ENCODE measurements around the gene UBAP2. TPM values are rescaled to one million over a fixed set of nuclear protein-coding genes. Genes with fewer than 3 reads are reported as not detected.

Gene UBAP2
- total RNA-seq, 1 donor from 2014 or later: 33.4 TPM

DNA sequence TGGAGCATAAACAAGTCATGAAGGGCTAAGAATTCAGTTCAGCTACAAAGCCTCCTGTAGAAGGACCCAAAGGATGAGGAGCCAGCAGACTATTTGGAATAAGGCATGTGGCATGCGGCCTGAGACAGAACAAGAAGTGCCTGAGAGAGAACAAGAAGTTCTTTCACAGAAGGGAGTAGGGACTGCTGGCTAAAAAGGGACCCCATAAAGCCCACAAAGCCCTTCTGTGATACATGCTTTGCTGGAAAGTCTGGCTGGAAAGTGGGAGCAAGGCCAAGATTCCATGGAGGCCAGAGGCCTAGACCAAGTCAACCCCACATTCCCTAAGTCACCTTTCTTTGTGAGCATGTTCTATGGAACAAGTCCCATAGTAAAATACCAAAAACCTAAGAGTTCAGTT, 35.9 kb upstream of the UBAP2 start:
- peaks cover 7% of the 10 kb centered on the region for H3K27me3 Mint-ChIP-seq
- no peaks in the 10 kb centered on the region for H3K4me1 Mint-ChIP-seq
- no peaks in the 10 kb centered on the region for H3K36me3 Mint-ChIP-seq (ENCODE audit: low read depth)
- DNase-seq (no peak), ATAC-seq (ENCODE audit: low read depth) (no peak)
- TF ChIP-seq CTCF (IDR thresholded peaks at IDR 0.05): no peak
- no peak overlapping the region for H3K4me3 Mint-ChIP-seq
- intact Hi-C loops (cut with micrococcal nuclease): no loop called here
- ChIA-PET POLR2A (no interaction called here), CTCF (no interaction called here)
- H3K9me3 Mint-ChIP-seq: no peaks in the 10 kb centered on the region
- H3K27ac Mint-ChIP-seq: no peak overlapping the region

DNA sequence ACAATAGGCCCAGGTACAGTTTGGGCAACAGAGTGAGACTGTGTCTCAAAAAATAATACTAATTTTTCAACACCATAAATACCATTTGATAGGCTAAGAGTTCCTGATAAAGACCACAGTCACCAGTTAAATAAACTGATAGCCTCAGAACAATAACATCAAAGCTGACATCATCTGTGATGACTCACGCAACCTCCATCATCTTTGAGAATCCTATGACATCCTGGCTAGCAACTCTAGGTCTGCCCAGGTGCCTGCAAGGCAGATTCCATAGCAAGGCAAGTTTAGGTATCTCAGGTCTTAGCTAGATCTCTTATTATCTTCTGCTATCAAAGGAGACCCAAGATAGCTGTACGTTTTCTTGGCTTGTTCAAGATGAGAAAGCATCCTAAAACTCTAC, 30.5 kb upstream of the UBAP2 start:
- DNase-seq: no peak
- intact Hi-C loops (cut with micrococcal nuclease): no loop called here
- CTCF ChIA-PET: no interaction called here
- Mint-ChIP-seq H3K36me3 (ENCODE audit: low read depth) (no peaks in the 10 kb centered on the region), H3K27ac (no peak overlapping the region), H3K4me1 (peaks cover 2% of the 10 kb centered on the region), H3K27me3 (peaks cover 2% of the 10 kb centered on the region), H3K4me3 (no peak overlapping the region), H3K9me3 (no peaks in the 10 kb centered on the region)
- no peak for ATAC-seq (ENCODE audit: low read depth)
- POLR2A ChIA-PET: no interaction called here
- TF ChIP-seq CTCF (IDR thresholded peaks at IDR 0.05): no peak

GRCh38 chr9:34072868-34073590, 24.3 kb upstream of the UBAP2 start:
- no peak overlapping the region for H3K4me3 Mint-ChIP-seq
- peaks cover 3% of the 10 kb centered on the region for H3K4me1 Mint-ChIP-seq
- H3K27ac Mint-ChIP-seq: no peak overlapping the region
- ChIA-PET POLR2A (interaction anchor here (0.6 kb wide), 1 partner anchor 47 kb away, joined by 4 read pairs; no protein-coding TSS in a partner anchor), CTCF (interaction anchor here (0.8 kb wide), 1 partner anchor 303 kb away, joined by 3 read pairs; no protein-coding TSS in a partner anchor)
- intact Hi-C loops (cut with micrococcal nuclease): no loop called here
- H3K9me3 Mint-ChIP-seq: no peaks in the 10 kb centered on the region
- H3K36me3 Mint-ChIP-seq (ENCODE audit: low read depth): no peaks in the 10 kb centered on the region
- DNase-seq: no peak
- no peak for ATAC-seq (ENCODE audit: low read depth)
- peaks cover 4% of the 10 kb centered on the region for H3K27me3 Mint-ChIP-seq
- no peak for TF ChIP-seq CTCF (IDR thresholded peaks at IDR 0.05)

GRCh38 chr9:34072410-34072809, 23.7 kb upstream of the UBAP2 start:
- CTCF ChIA-PET: no interaction called here
- Mint-ChIP-seq H3K4me1 (peaks cover 3% of the 10 kb centered on the region), H3K27ac (no peak overlapping the region), H3K36me3 (ENCODE audit: low read depth) (no peaks in the 10 kb centered on the region), H3K4me3 (no peak overlapping the region), H3K27me3 (peaks cover 6% of the 10 kb centered on the region), H3K9me3 (no peaks in the 10 kb centered on the region)
- intact Hi-C loops (cut with micrococcal nuclease): no loop called here
- POLR2A ChIA-PET: no interaction called here
- no peak for TF ChIP-seq CTCF (IDR thresholded peaks at IDR 0.05)
- ATAC-seq (ENCODE audit: low read depth) (no peak), DNase-seq (no peak)

- ChIA-PET POLR2A (no interaction called here), CTCF (no interaction called here)
- ATAC-seq (ENCODE audit: low read depth) (no peak), DNase-seq (no peak)
- Mint-ChIP-seq H3K9me3 (no peaks in the 10 kb centered on the region), H3K36me3 (ENCODE audit: low read depth) (no peaks in the 10 kb centered on the region), H3K4me3 (no peak overlapping the region), H3K27me3 (peaks cover 6% of the 10 kb centered on the region), H3K27ac (no peak overlapping the region), H3K4me1 (peaks cover 3% of the 10 kb centered on the region)
- TF ChIP-seq CTCF (IDR thresholded peaks at IDR 0.05): no peak
- intact Hi-C loops (cut with micrococcal nuclease): no loop called here
These were observed 22.1 kb upstream of the UBAP2 start for GRCh38 chr9:34070606-34071324.

Data from activated B cell treated with CpG ODN at 0.5 μM for 24 hours (primary cell).